Glutamatergic neuron (in vitro differentiated cells): ENCODE results near the gene JMY. TPM values are rescaled to one million over a fixed set of nuclear protein-coding genes. Genes with fewer than 3 reads are reported as not detected.

ENCODE experiments used
- DNase-seq: peaks from one replicate; pipeline ENCODE4 v3.0.0; 2022
- H3K27ac Mint-ChIP-seq: one replicate; pipeline ENCODE4 v1.8.0; 2020; ENCODE audit warnings: mild to moderate bottlenecking, mixed read lengths, inconsistent platforms; ENCODE audit not compliant: unreplicated experiment
- H3K27me3 Mint-ChIP-seq: one replicate; pipeline ENCODE4 v1.8.0; 2020; ENCODE audit warnings: mild to moderate bottlenecking, moderate library complexity, mixed read lengths, inconsistent platforms; ENCODE audit not compliant: unreplicated experiment
- H3K36me3 Mint-ChIP-seq: one replicate; pipeline ENCODE4 v1.8.0; 2020; ENCODE audit warnings: mild to moderate bottlenecking, mixed read lengths, inconsistent platforms; ENCODE audit not compliant: unreplicated experiment
- H3K4me1 Mint-ChIP-seq: one replicate; pipeline ENCODE4 v1.8.0; 2020; ENCODE audit warnings: mild to moderate bottlenecking, low read depth, mixed read lengths, inconsistent platforms; ENCODE audit not compliant: unreplicated experiment
- H3K4me3 Mint-ChIP-seq: one replicate; pipeline ENCODE4 v1.8.0; 2020; ENCODE audit warnings: mild to moderate bottlenecking, mixed read lengths, inconsistent platforms; ENCODE audit not compliant: unreplicated experiment
- H3K9me3 Mint-ChIP-seq: one replicate; pipeline ENCODE4 v1.8.0; 2020; ENCODE audit warnings: mild to moderate bottlenecking, moderate library complexity, mixed read lengths, inconsistent platforms; ENCODE audit not compliant: unreplicated experiment
- total RNA-seq: library from RNA; stranded (reverse); fragmentation: NEBNext Ultra II Directional; extraction: Animal tissue kit (Norgen Biotek cat#: 25700); gene quantifications from one replicate; pipeline ENCODE4 v1.2.1, GENCODE V29; 2021; ENCODE audit not compliant: unreplicated experiment
- TF ChIP-seq, protein P1 (sequence below): fragments of 200-600 bp; sonication (generic); IDR thresholded peaks from one replicate; pipeline ENCODE4 v1.5.0; 2021; ENCODE audit not compliant: partially characterized antibody, unreplicated experiment

Gene JMY
- total RNA-seq, 1 donor from 2014 or later = 22.2 TPM

GRCh38 chr5:79329453-79329852 is 93.5 kb downstream of the JMY start:
- H3K4me1 Mint-ChIP-seq = no peaks in the 10 kb centered on the region
- no peak overlapping the region for H3K27ac Mint-ChIP-seq
- H3K36me3 Mint-ChIP-seq = peaks cover 10% of the 10 kb centered on the region
- no peak for DNase-seq
- H3K9me3 Mint-ChIP-seq = peaks cover 2% of the 10 kb centered on the region
- H3K27me3 Mint-ChIP-seq = no peaks in the 10 kb centered on the region
- no peak overlapping the region for H3K4me3 Mint-ChIP-seq
- TF ChIP-seq, protein P1, sequence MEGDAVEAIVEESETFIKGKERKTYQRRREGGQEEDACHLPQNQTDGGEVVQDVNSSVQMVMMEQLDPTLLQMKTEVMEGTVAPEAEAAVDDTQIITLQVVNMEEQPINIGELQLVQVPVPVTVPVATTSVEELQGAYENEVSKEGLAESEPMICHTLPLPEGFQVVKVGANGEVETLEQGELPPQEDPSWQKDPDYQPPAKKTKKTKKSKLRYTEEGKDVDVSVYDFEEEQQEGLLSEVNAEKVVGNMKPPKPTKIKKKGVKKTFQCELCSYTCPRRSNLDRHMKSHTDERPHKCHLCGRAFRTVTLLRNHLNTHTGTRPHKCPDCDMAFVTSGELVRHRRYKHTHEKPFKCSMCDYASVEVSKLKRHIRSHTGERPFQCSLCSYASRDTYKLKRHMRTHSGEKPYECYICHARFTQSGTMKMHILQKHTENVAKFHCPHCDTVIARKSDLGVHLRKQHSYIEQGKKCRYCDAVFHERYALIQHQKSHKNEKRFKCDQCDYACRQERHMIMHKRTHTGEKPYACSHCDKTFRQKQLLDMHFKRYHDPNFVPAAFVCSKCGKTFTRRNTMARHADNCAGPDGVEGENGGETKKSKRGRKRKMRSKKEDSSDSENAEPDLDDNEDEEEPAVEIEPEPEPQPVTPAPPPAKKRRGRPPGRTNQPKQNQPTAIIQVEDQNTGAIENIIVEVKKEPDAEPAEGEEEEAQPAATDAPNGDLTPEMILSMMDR = no peak

GRCh38 chr5:79330071-79330470 is 94.1 kb downstream of the JMY start:
- TF ChIP-seq, protein P1 = no peak
- Mint-ChIP-seq H3K9me3 (peaks cover 2% of the 10 kb centered on the region), H3K36me3 (peaks cover 10% of the 10 kb centered on the region), H3K4me3 (no peak overlapping the region), H3K27ac (no peak overlapping the region), H3K4me1 (no peaks in the 10 kb centered on the region), H3K27me3 (no peaks in the 10 kb centered on the region)
- DNase-seq = no peak

GRCh38 chr5:79333852-79334557 is 98.1 kb downstream of the JMY start:
- TF ChIP-seq, protein P1 = no peak
- Mint-ChIP-seq H3K4me3 (no peak overlapping the region), H3K36me3 (peaks cover 8% of the 10 kb centered on the region), H3K27ac (no peak overlapping the region), H3K27me3 (no peaks in the 10 kb centered on the region), H3K9me3 (peaks cover 2% of the 10 kb centered on the region), H3K4me1 (no peaks in the 10 kb centered on the region)
- no peak for DNase-seq

- Mint-ChIP-seq H3K36me3 (peaks cover 4% of the 10 kb centered on the region), H3K4me1 (no peaks in the 10 kb centered on the region), H3K4me3 (no peak overlapping the region), H3K9me3 (no peaks in the 10 kb centered on the region), H3K27ac (no peak overlapping the region), H3K27me3 (no peaks in the 10 kb centered on the region)
- no peak for DNase-seq
- TF ChIP-seq, protein P1 = no peak
Observed at GRCh38 chr5:79346420-79346824, 110.5 kb downstream of the JMY start.

DNA sequence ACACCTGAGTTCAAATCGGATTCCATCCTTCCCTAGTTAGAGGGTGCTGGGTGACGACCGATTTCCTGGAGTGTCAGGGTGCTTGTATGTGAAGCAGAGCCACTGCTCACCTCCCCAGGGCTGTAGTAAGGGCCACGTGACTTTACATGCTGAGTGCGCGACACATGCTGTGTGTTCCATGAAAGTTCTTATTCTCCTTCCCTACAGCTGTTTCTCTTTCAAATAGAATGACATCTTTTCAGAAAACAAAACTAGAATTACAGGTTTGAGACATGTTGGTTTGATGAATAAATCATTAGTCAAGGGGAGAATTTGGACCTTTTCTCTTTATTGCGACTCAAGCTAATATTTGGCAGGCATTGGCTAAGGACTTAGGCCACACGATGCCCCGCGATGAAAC is 113.1 kb downstream of the JMY start:
- Mint-ChIP-seq H3K27ac (no peak overlapping the region), H3K9me3 (peaks cover 6% of the 10 kb centered on the region)
- TF ChIP-seq, protein P1 = no peak

More for the DNA sequence above, 113.1 kb downstream of the JMY start:
- DNase-seq = no peak
- Mint-ChIP-seq H3K36me3 (peaks cover 5% of the 10 kb centered on the region), H3K4me1 (no peaks in the 10 kb centered on the region), H3K4me3 (no peak overlapping the region), H3K27me3 (peaks cover 2% of the 10 kb centered on the region)
